Measurements from ENCODE around the gene NEU1. TPM values are rescaled to one million over a fixed set of nuclear protein-coding genes. Genes with fewer than 3 reads are reported as not detected.

Gene NEU1
- total and polyA plus RNA-seq, 4 donors = 53.2 to 82.5 (median 70.5) TPM

GRCh38 chr6:31897612-31898382 lies 35.2 kb upstream of the NEU1 start, which contains the start of gene EHMT2:
TSS of gene EHMT2 (minus strand) at chr6:31897698. CDS start at chr6:31897677, 21 bp downstream.
- peaks cover 0 to 16% (median 11%) of the 10 kb centered on the region in 4 donors for H3K36me3 ChIP-seq (ENCODE audit: control insufficient read depth in 4 of 4, insufficient read depth in 4 of 4, low read length in 4 of 4)
- ATAC-seq (ENCODE audit: insufficient read depth, low FRiP score) (peak; percentile 70), DNase-seq (peak; percentile 89 to 92 (median 90))
- peak within 1 kb of the TSS; percentile 78 for H3K4me3 ChIP-seq
- peak within 1 kb of the TSS; percentile 31 to 84 for H3K9ac ChIP-seq (ENCODE audit: insufficient read depth in 1 of 2, low read length in 2 of 2)
- WGBS, 2 donors = 0 to 1% methylated on average over 39 to 49 of the region's 49 CpGs
- no peaks in the 10 kb centered on the region for H3K9me3 ChIP-seq (ENCODE audit: control insufficient read depth in 4 of 4, insufficient read depth in 3 of 4, low read length in 3 of 4)
- peaks cover 0 to 39% (median 9%) of the 10 kb centered on the region in 5 donors for H3K4me1 ChIP-seq (ENCODE audit: control insufficient read depth in 5 of 5, insufficient read depth in 5 of 5, low read length in 5 of 5)
- H3K27me3 ChIP-seq (ENCODE audit: control insufficient read depth in 3 of 3, insufficient read depth in 3 of 3, low read length in 2 of 3) = no peaks in the 10 kb centered on the region
- peak within 1 kb of the TSS; percentile 67 to 72 for H3K27ac ChIP-seq (ENCODE audit: low read depth in 1 of 2, low read length in 1 of 2)
- TF ChIP-seq, protein P1, sequence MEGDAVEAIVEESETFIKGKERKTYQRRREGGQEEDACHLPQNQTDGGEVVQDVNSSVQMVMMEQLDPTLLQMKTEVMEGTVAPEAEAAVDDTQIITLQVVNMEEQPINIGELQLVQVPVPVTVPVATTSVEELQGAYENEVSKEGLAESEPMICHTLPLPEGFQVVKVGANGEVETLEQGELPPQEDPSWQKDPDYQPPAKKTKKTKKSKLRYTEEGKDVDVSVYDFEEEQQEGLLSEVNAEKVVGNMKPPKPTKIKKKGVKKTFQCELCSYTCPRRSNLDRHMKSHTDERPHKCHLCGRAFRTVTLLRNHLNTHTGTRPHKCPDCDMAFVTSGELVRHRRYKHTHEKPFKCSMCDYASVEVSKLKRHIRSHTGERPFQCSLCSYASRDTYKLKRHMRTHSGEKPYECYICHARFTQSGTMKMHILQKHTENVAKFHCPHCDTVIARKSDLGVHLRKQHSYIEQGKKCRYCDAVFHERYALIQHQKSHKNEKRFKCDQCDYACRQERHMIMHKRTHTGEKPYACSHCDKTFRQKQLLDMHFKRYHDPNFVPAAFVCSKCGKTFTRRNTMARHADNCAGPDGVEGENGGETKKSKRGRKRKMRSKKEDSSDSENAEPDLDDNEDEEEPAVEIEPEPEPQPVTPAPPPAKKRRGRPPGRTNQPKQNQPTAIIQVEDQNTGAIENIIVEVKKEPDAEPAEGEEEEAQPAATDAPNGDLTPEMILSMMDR (IDR thresholded peaks at IDR 0.05; ENCODE audit: control extremely low read depth, extremely low read depth) = no peak

DNA sequence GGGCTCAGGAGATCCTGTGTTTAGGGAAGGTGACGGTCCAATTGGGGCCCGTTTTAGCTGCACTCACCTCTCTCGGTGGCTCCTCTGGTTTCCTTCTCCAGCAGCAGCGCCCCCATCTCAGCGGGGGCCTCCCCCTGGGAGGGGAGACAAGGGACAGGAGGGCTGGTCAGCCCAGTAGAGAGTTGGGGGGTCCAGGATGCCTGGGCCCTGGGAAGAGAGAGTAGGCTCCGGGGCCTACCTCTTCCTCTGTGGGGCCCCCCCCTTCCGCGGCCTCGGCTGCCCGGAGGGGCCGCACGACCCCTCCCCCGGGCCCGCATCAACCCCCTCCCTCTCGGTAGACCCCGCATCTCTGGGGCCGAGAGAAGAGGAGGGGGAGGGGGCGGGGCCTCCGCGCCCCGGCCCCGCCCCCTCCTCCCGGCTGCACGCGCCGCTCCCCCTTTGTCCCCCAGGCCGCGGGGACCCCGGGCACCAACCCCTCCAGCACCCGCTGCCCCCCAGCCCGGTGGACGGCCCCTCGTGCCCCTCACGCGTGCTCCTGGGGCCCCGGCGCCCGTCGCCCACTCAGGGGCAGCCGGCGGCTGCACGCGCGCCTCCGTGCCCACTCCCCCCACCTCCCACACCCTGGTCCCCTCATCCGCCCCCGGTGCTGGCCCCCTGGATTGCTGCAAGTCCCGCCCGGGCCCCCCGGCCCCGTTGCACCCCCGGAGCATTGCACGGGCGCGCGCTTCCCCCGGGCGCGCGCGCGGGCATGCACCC lies 34.4 kb upstream of the NEU1 start:
- Histone ChIP-seq H3K27me3 (ENCODE audit: control insufficient read depth in 3 of 3, insufficient read depth in 3 of 3, low read length in 2 of 3) (no peaks in the 10 kb centered on the region), H3K9me3 (ENCODE audit: control insufficient read depth in 4 of 4, insufficient read depth in 3 of 4, low read length in 3 of 4) (no peaks in the 10 kb centered on the region), H3K9ac (ENCODE audit: insufficient read depth in 1 of 2, low read length in 2 of 2) (peak overlapping the region in 1 of 2 donors; percentile 19), H3K27ac (ENCODE audit: low read depth in 1 of 2, low read length in 1 of 2) (peak overlapping the region; percentile 67 to 72), H3K4me3 (peak overlapping the region; percentile 78), H3K36me3 (ENCODE audit: control insufficient read depth in 4 of 4, insufficient read depth in 4 of 4, low read length in 4 of 4) (peaks cover 3 to 18% (median 16%) of the 10 kb centered on the region in 4 donors), H3K4me1 (ENCODE audit: control insufficient read depth in 5 of 5, insufficient read depth in 5 of 5, low read length in 5 of 5) (peaks cover 0 to 34% (median 6%) of the 10 kb centered on the region in 5 donors)
- WGBS, 2 donors = 2 to 3% methylated on average over 19 to 60 of the region's 62 CpGs
- TF ChIP-seq, protein P1 (IDR thresholded peaks at IDR 0.05; ENCODE audit: control extremely low read depth, extremely low read depth) = no peak
- DNase-seq = peak in 2 of 3 donors; percentile 25 to 29
- no peak for ATAC-seq (ENCODE audit: insufficient read depth, low FRiP score)

DNA sequence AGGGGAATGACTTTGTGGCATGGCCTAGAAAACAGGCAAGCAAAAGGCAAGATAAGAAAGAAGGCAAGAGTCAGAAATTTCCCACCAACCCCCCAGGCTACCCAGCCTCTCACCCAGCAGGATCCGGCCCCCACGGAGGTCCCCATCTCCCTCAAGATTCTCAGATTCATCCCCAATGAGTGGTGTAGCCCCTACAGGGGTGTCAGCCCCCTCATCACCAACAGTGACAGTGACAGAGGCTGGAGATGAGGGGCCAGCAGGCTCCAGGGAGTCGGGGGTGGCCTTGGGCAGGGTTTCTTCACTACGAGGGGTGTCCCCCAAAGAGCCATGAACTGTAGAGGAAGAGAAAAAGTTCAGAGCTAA lies 33.9 kb upstream of the NEU1 start:
- no peak for ATAC-seq (ENCODE audit: insufficient read depth, low FRiP score)
- Histone ChIP-seq H3K27ac (ENCODE audit: low read depth in 1 of 2, low read length in 1 of 2) (peak overlapping the region; percentile 67 to 72), H3K4me1 (ENCODE audit: control insufficient read depth in 5 of 5, insufficient read depth in 5 of 5, low read length in 5 of 5) (peaks cover 0 to 34% (median 6%) of the 10 kb centered on the region in 5 donors), H3K27me3 (ENCODE audit: control insufficient read depth in 3 of 3, insufficient read depth in 3 of 3, low read length in 2 of 3) (no peaks in the 10 kb centered on the region), H3K36me3 (ENCODE audit: control insufficient read depth in 4 of 4, insufficient read depth in 4 of 4, low read length in 4 of 4) (peaks cover 3 to 20% (median 18%) of the 10 kb centered on the region in 4 donors), H3K9me3 (ENCODE audit: control insufficient read depth in 4 of 4, insufficient read depth in 3 of 4, low read length in 3 of 4) (no peaks in the 10 kb centered on the region), H3K9ac (ENCODE audit: insufficient read depth in 1 of 2, low read length in 2 of 2) (peak overlapping the region in 1 of 2 donors; percentile 19), H3K4me3 (no peak overlapping the region)
- WGBS, 2 donors = 41 to 52% methylated on average over 4 of the region's 4 CpGs
- no peak for DNase-seq
- TF ChIP-seq, protein P1 (IDR thresholded peaks at IDR 0.05; ENCODE audit: control extremely low read depth, extremely low read depth) = no peak
